OCI-LY7 (cell line): Measurements from ENCODE around the gene CROT. TPM values are rescaled to one million over a fixed set of nuclear protein-coding genes. Genes with fewer than 3 reads are reported as not detected.

Source experiments
- BruUV-seq: library from RNA; stranded (reverse); fragments of 400-500 nt; replicated peaks from 2 replicates; lab custom pipeline; 2021; lab: Mats Ljungman, UMichigan
- CTCF ChIA-PET: fragments of 300-600 bp; sonication (Branson Sonifier 250); formaldehyde crosslinking; loops from one replicate; lab custom pipeline; 2022; ENCODE audit warnings: antibody characterized with exemption; ENCODE audit not compliant: unreplicated experiment; lab: Charles Lee
- POLR2A ChIA-PET: fragments of 300-600 bp; sonication (Branson Sonifier 250); formaldehyde crosslinking; loops from one replicate; lab custom pipeline; 2022; ENCODE audit warnings: antibody characterized with exemption; lab: Charles Lee
- DNase-seq: peaks from one replicate; pipeline ENCODE4 v3.0.0-alpha.2; 2015; ENCODE audit warnings: low spot score
- H2AFZ ChIP-seq: fragments of 200-600 bp; sonication (generic), shearing (Covaris generic); 2 replicates; pipeline ENCODE4 v1.6.1; 2014; ENCODE audit warnings: mild to moderate bottlenecking, antibody characterized with exemption, low read length, moderate library complexity
- H3K27ac ChIP-seq: fragments of 200-600 bp; sonication (generic); 2 replicates; pipeline ENCODE4 v1.5.1; 2014; ENCODE audit warnings: mixed run types, low read depth, mild to moderate bottlenecking, moderate library complexity, low read length, inconsistent platforms; ENCODE audit not compliant: poor library complexity, severe bottlenecking
- H3K36me3 ChIP-seq: fragments of 200-600 bp; sonication (generic); 2 replicates; pipeline ENCODE4 v1.6.1; 2014; ENCODE audit warnings: mild to moderate bottlenecking, antibody characterized with exemption, low read length, moderate library complexity, mixed read lengths; ENCODE audit not compliant: insufficient read depth
- H3K4me1 ChIP-seq: fragments of 200-600 bp; sonication (generic); 2 replicates; pipeline ENCODE4 v1.5.1; 2014; ENCODE audit warnings: mild to moderate bottlenecking, low read length; ENCODE audit not compliant: insufficient read depth, poor library complexity, severe bottlenecking
- H3K4me2 ChIP-seq: fragments of 200-600 bp; sonication (generic); 2 replicates; pipeline ENCODE4 v1.6.1; 2014; ENCODE audit warnings: mild to moderate bottlenecking, low read length
- H3K4me3 ChIP-seq: fragments of 200-600 bp; sonication (generic); 2 replicates; pipeline ENCODE4 v1.5.1; 2014; ENCODE audit warnings: mild to moderate bottlenecking, low read depth, low read length; ENCODE audit not compliant: poor library complexity, severe bottlenecking
- H3K79me2 ChIP-seq: fragments of 200-600 bp; sonication (generic); 2 replicates; pipeline ENCODE4 v1.6.1; 2016; ENCODE audit warnings: low read depth, mild to moderate bottlenecking, low read length, moderate library complexity, mixed read lengths; ENCODE audit not compliant: insufficient read depth
- H3K9me2 ChIP-seq: fragments of 200-600 bp; sonication (generic); 2 replicates; pipeline ENCODE4 v1.6.1; 2016; ENCODE audit warnings: mild to moderate bottlenecking, low read length, mixed read lengths; ENCODE audit not compliant: insufficient read depth
- H3K9me3 ChIP-seq: fragments of 200-600 bp; sonication (generic); 2 replicates; pipeline ENCODE4 v1.6.1; 2014; ENCODE audit warnings: mild to moderate bottlenecking, mixed run types, low read length, mixed read lengths
- H4K20me1 ChIP-seq: fragments of 200-600 bp; sonication (generic); 2 replicates; pipeline ENCODE4 v1.6.1; 2014; ENCODE audit warnings: mild to moderate bottlenecking, antibody characterized with exemption, low read length, moderate library complexity, mixed read lengths; ENCODE audit not compliant: insufficient read depth
- EZH2phosphoT487 ChIP-seq: fragments of 200-600 bp; sonication (generic); IDR thresholded peaks from 2 replicates; pipeline ENCODE4 v1.6.1; 2018; ENCODE audit warnings: low read depth, borderline replicate concordance, mild to moderate bottlenecking, mixed run types, antibody characterized with exemption, low read length, moderate library complexity, mixed read lengths
- intact Hi-C: fragments of 100-400 bp; cut with micrococcal nuclease; formaldehyde crosslinking; loops from one replicate; pipeline ENCODE4 v1.10.0; 2022; ENCODE audit not compliant: unreplicated experiment
- small RNA-seq: library from RNA; depleted of rRNA; stranded (forward); fragments of <200 nt; gene quantifications from one replicate; pipeline ENCODE3, GENCODE V24; 2014
- total RNA-seq, 2 experiments: library from RNA; depleted of rRNA in 1 of 2; stranded (reverse); fragments of >200 nt in 1 of 2; shearing (Covaris generic) in 1 of 2; gene quantifications; 2 replicates each; pipeline ENCODE4 v1.2.3, GENCODE V29; 2014 to 2022
- TF ChIP-seq, protein P1 (sequence below): fragments of 200-600 bp; sonication (generic); conservative IDR thresholded peaks from 2 replicates; pipeline ENCODE4 v1.5.1; 2014; ENCODE audit warnings: mild to moderate bottlenecking, antibody characterized with exemption, low read length, moderate library complexity, mixed read lengths

The CROT gene
- total RNA-seq, 2 experiments from 2014 or later = 3.0 to 8.1 TPM

DNA sequence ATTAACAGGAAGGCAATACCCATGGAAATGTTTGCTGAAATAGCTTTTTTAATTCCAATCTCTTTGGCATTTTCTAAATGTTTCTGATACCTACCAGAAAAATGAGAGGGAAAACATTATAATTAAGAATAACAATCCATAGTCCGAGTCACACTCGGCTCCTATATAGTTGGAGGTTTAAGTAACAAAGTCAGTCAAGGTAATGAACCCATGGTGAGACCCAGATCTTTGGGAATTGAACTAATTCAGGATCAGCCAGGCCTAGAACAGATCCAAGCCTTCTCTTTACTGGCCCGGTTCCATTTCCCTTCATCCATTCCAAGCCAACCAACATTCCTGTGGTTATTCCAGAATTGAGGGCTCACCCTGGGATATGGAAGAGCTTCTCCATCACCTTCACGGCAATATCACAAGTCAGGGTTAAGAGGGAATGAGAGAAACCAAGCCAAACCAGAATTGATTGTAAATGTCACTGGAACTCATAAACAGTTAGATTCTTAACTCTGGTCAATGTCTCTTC lies 101.7 kb downstream of the CROT start:
- Histone ChIP-seq H3K4me1 (no peaks in the 10 kb centered on the region), H3K9me3 (no peaks in the 10 kb centered on the region), H3K36me3 (no peaks in the 10 kb centered on the region), H3K9me2 (no peaks in the 10 kb centered on the region), H3K4me3 (no peak overlapping the region), H3K4me2 (no peak overlapping the region), H3K27ac (no peak overlapping the region), H2AFZ (no peak overlapping the region), H4K20me1 (no peaks in the 10 kb centered on the region), H3K79me2 (no peaks in the 10 kb centered on the region)
- no peak for DNase-seq
- TF ChIP-seq EZH2phosphoT487 = no peak
- TF ChIP-seq, protein P1, sequence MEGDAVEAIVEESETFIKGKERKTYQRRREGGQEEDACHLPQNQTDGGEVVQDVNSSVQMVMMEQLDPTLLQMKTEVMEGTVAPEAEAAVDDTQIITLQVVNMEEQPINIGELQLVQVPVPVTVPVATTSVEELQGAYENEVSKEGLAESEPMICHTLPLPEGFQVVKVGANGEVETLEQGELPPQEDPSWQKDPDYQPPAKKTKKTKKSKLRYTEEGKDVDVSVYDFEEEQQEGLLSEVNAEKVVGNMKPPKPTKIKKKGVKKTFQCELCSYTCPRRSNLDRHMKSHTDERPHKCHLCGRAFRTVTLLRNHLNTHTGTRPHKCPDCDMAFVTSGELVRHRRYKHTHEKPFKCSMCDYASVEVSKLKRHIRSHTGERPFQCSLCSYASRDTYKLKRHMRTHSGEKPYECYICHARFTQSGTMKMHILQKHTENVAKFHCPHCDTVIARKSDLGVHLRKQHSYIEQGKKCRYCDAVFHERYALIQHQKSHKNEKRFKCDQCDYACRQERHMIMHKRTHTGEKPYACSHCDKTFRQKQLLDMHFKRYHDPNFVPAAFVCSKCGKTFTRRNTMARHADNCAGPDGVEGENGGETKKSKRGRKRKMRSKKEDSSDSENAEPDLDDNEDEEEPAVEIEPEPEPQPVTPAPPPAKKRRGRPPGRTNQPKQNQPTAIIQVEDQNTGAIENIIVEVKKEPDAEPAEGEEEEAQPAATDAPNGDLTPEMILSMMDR = no peak
- POLR2A ChIA-PET = interaction anchor here (0.9 kb wide), 1 partner anchor 11 kb away, joined by 3 read pairs; no protein-coding TSS in a partner anchor
- CTCF ChIA-PET = no interaction called here
- intact Hi-C loops = no loop called here
- BruUV-seq = no TSS peak

DNA sequence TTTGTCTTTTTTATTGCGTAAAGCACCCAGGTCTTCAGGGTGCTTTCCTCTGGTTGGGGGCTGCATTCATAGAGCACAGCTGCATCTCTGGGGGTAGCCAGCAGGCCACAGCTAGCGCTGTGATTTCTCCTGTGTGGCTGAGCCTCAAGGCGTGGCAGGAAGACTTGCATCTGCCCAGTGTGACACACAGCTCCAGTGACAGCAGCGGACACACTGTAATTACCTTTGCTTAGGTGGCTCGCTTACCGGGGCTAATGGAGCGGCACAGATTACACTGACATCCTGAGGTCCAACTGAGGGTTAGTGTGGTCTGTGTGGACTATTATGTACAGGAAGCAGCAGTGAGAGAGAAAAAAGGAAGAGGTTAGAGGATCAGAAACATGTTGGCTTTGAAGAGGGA lies 102.9 kb downstream of the CROT start:
- intact Hi-C loops = no loop called here
- POLR2A ChIA-PET = no interaction called here

More for the DNA sequence above, 102.9 kb downstream of the CROT start:
- H3K9me3 ChIP-seq = no peaks in the 10 kb centered on the region
- no peak overlapping the region for H2AFZ ChIP-seq
- CTCF ChIA-PET = no interaction called here
- no peak overlapping the region for H3K4me3 ChIP-seq
- H3K9me2 ChIP-seq = no peaks in the 10 kb centered on the region
- no peak overlapping the region for H3K27ac ChIP-seq
- no peak for DNase-seq
- no peak for TF ChIP-seq EZH2phosphoT487
- TF ChIP-seq, protein P1 = no peak
- no peaks in the 10 kb centered on the region for H3K36me3 ChIP-seq
- H3K4me2 ChIP-seq = no peak overlapping the region
- H4K20me1 ChIP-seq = no peaks in the 10 kb centered on the region
- no TSS peak for BruUV-seq
- no peaks in the 10 kb centered on the region for H3K79me2 ChIP-seq
- no peaks in the 10 kb centered on the region for H3K4me1 ChIP-seq

Small RNA genes lying within 50 kb of the gene (small RNA-seq; reads per million reads assigned to genes)
- not detected for gene RF02195
- not detected for gene RF02196

Other genes starting within 250 kb of the CROT start
- 111 and 123 TPM in 2 replicates for gene DMTF1, start 193.2 kb upstream of the CROT start, total RNA-seq (2014; rRNA removed; shearing (Covaris generic))
- gene DMTF1, start 193.2 kb upstream of the CROT start, total RNA-seq (2022) = 188 and 197 TPM in 2 replicates
- gene TMEM243, start 125.9 kb upstream of the CROT start, total RNA-seq (2014; rRNA removed; shearing (Covaris generic)) = 116 and 126 TPM in 2 replicates
- gene TMEM243, start 125.9 kb upstream of the CROT start, total RNA-seq (2022) = 88.7 and 101 TPM in 2 replicates
- not detected in 2 replicates for gene ABCB4, start 130.0 kb downstream of the CROT start, total RNA-seq (2014; rRNA removed; shearing (Covaris generic))
- 1.2 TPM in 2 replicates for gene ABCB4, start 130.0 kb downstream of the CROT start, total RNA-seq (2022)